ENCODE measurements around the gene TMEM129.

DNA sequence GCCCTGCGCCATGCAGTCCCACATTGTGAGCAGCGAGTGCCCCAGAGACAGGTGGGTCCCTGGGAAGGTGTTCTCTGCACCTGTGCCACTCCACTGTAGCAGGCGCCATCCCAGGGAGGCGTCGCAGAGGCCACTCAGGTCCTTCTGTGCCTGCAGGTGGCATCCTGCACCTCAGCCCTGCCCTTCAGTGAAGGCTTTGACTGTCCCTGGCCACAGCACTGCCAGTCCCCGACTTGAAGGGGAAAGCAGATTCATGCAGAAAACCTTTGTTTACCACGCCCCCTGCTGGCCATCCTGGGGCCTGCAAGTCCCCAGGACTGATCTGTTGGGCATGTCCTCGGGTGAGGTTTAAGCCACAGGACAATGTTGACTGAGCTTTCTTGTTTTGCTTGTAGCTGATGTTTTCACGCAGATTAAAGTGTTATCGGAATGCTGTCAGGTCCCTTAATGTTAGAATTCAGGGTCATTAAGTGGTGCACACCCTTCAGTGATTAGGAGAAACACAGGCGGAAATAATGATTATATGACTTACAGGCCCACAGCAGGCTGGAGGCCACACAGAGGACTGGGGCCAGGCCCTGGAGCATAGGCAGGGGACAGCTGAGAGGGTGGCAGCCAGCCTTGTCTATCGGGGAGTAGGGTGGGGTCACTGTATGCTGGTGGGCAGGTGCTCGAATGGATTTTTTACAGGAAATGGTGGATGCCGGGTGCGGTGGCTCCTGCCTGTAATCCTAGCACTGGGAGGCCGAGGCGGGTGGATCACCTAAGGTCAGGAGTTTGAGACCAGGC lies 5.2 kb upstream of the TMEM129 start:
- TF ChIP-seq, protein P1, sequence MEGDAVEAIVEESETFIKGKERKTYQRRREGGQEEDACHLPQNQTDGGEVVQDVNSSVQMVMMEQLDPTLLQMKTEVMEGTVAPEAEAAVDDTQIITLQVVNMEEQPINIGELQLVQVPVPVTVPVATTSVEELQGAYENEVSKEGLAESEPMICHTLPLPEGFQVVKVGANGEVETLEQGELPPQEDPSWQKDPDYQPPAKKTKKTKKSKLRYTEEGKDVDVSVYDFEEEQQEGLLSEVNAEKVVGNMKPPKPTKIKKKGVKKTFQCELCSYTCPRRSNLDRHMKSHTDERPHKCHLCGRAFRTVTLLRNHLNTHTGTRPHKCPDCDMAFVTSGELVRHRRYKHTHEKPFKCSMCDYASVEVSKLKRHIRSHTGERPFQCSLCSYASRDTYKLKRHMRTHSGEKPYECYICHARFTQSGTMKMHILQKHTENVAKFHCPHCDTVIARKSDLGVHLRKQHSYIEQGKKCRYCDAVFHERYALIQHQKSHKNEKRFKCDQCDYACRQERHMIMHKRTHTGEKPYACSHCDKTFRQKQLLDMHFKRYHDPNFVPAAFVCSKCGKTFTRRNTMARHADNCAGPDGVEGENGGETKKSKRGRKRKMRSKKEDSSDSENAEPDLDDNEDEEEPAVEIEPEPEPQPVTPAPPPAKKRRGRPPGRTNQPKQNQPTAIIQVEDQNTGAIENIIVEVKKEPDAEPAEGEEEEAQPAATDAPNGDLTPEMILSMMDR (IDR thresholded peaks at IDR 0.05) = peak; percentile 98
- TF ChIP-seq EZH2 (IDR thresholded peaks at IDR 0.05) = no peak

Measured in neural progenitor cell (in vitro differentiated cells).